Measurements from ENCODE around the gene BMAL1. TPM values are rescaled to one million over a fixed set of nuclear protein-coding genes. Genes with fewer than 3 reads are reported as not detected.

The BMAL1 gene
- total RNA-seq, 1 experiment from 2014 or later, result 12.9 TPM

Other genes starting within 250 kb of the BMAL1 start
- 62.3 and 64.0 TPM in 2 replicates for gene BTBD10, start 185.4 kb downstream of the BMAL1 start, total RNA-seq (2014; rRNA removed; shearing (Covaris generic))
- not detected in 2 replicates for gene PTH, start 218.2 kb downstream of the BMAL1 start, total RNA-seq (2014; rRNA removed; shearing (Covaris generic))